Stimulated activated effector memory CD8-positive, alpha-beta T cell treated with anti-CD3 and anti-CD28 coated beads, Interleukin-12 subunit alpha, Interleukin-12 subunit beta, amount 100 ng/mL, for 72 hours (primary cell): ENCODE measurements around the gene UGT1A7.
A peak's percentile ranks its signal among the peaks of the same experiment; 100 is the strongest.
"Not testable (repeated sequence)": the region's sequence is repeated elsewhere in the genome, so short reads cannot be mapped to it uniquely, and the experiment has no call there.

Experiments
- ATAC-seq: fragments of 150-1000 bp; cut with Tn5 transposase; 2 replicates; pipeline ENCODE4 v1.10.0; 2021
- DNase-seq, 2 donors: peaks; one replicate each; pipeline ENCODE4 v3.0.0; 2021 to 2022; ENCODE audit warnings: low spot score in 2 of 2
- H3K27ac Mint-ChIP-seq: one replicate; pipeline ENCODE4 v1.8.0; 2022; ENCODE audit warnings: mild to moderate bottlenecking, mixed read lengths
- H3K36me3 Mint-ChIP-seq: one replicate; pipeline ENCODE4 v1.8.0; 2022; ENCODE audit warnings: mild to moderate bottlenecking, mixed read lengths
- H3K4me1 Mint-ChIP-seq: one replicate; pipeline ENCODE4 v1.8.0; 2022; ENCODE audit warnings: mixed read lengths
- H3K4me3 Mint-ChIP-seq: one replicate; pipeline ENCODE4 v1.8.0; 2022; ENCODE audit warnings: mild to moderate bottlenecking, mixed read lengths
- H3K9me3 Mint-ChIP-seq: one replicate; pipeline ENCODE4 v1.8.0; 2022; ENCODE audit warnings: mixed read lengths

The UGT1A7 gene

DNA sequence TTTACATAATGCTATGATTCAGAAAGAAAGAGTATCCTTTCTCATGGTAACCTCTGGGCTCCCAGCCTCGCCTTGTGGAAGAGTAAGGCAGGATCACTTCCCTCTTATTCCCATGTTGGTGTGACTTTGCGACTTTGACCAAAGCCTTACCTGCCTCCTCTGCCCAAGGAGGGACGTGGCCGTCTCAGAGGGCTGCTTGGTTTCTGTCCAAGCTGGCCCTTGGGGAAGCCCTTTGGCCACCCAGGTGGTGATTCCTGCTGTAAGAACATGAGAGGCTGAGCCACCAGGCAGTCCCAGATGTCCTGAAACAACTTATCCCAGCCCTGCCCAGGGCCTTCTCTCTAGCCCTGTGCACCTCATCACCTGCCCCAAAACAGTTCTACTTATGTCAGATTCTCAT, 17.0 kb downstream of the UGT1A7 start:
- ATAC-seq (no peak), DNase-seq (no peak)
- Mint-ChIP-seq H3K36me3 (no peaks in the 10 kb centered on the region), H3K4me3 (no peak overlapping the region), H3K27ac (no peak overlapping the region), H3K9me3 (no peaks in the 10 kb centered on the region), H3K4me1 (no peaks in the 10 kb centered on the region)

DNA sequence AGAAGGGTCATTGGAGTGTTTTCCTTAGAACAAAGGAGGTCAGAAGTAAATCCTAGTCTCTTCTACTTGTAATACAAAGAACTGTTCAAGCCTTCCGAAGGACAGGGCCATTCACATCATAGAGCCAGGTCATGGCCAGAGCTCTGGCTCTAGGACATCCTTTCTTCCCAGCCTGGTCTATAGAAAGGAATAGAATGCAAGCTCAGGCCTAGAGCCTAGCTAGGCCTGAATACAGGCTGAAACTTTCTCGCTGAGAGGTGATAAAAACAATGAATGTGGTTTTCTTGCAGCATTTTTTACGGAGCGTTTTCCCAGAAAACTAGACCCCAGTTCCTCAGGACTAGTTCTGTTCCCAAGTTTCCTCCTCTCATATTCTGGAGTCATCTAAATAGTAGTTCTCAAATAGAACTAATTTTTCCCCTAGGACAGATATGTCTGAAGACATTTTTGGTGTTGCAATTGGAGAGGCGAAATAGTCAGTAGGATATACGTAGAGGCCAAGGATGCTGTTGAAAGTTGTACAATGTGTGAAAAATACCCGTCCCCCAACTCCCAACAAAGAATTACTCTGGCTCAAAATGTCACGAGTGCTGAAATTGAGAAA, 17.8 kb downstream of the UGT1A7 start:
- H3K27ac Mint-ChIP-seq: no peak overlapping the region
- no peaks in the 10 kb centered on the region for H3K36me3 Mint-ChIP-seq
- H3K9me3 Mint-ChIP-seq: peaks cover 4% of the 10 kb centered on the region
- ATAC-seq: no peak
- DNase-seq: no peak
- no peak overlapping the region for H3K4me3 Mint-ChIP-seq
- no peaks in the 10 kb centered on the region for H3K4me1 Mint-ChIP-seq

GRCh38 chr2:233700028-233700635, 18.4 kb downstream of the UGT1A7 start:
- DNase-seq (no peak), ATAC-seq (no peak)
- Mint-ChIP-seq H3K4me3 (no peak overlapping the region), H3K9me3 (peaks cover 4% of the 10 kb centered on the region), H3K36me3 (no peaks in the 10 kb centered on the region), H3K27ac (no peak overlapping the region), H3K4me1 (no peaks in the 10 kb centered on the region)

DNA sequence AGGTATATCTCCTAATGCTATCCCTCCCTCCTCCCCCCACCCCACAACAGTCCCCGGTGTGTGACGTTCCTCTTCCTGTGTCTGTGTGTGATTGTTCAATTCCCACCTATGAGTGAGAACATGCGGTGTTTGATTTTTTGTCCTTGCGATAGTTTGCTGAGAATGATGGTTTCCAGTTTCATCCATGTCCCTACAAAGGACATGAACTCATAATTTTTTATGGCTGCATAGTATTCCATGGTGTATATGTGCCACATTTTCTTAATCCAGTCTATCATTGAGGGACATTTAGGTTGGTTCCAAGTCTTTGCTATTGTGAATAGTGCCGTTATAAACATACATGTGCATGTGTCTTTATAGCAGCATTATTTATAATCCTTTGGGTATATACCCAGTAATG, 19.1 kb downstream of the UGT1A7 start:
- ATAC-seq, H3K27ac Mint-ChIP-seq, H3K4me1 Mint-ChIP-seq, H3K4me3 Mint-ChIP-seq, DNase-seq, H3K9me3 Mint-ChIP-seq, H3K36me3 Mint-ChIP-seq: not testable (repeated sequence)

GRCh38 chr2:233702238-233702637, 20.5 kb downstream of the UGT1A7 start:
- H3K27ac Mint-ChIP-seq: no peak overlapping the region
- ATAC-seq: no peak
- no peak for DNase-seq
- no peaks in the 10 kb centered on the region for H3K4me1 Mint-ChIP-seq
- peaks cover 4% of the 10 kb centered on the region for H3K9me3 Mint-ChIP-seq
- no peaks in the 10 kb centered on the region for H3K36me3 Mint-ChIP-seq
- no peak overlapping the region for H3K4me3 Mint-ChIP-seq

DNA sequence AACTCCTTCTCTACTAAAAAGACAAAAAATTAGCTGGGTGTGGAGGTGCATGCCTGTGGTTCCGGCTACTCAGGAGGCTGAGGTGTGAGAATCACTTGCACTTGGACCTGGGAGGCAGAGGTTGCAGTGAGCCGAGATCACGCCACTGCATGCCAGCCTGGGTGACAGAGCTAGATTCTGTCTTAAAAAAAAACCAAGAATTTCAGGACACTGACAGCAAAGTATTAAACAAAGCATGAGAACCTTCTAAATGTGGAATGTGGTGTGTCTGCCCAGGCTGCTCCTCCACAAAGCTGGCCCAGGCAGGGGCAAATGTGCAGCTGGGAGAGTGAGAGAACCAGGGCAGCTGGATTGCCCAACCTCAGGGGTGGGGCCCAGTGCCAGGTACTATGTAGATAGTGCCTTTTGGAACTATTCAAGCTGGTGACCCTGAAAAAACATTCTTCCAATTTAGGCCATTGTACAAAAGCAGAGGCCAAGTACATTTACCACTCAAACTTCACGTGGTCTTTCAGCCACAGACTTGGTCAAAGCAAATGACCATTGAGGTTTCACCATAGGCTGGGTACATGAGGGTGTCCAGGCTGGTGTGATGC, 24.3 kb downstream of the UGT1A7 start:
- ATAC-seq (no peak), DNase-seq (no peak)
- Mint-ChIP-seq H3K36me3 (no peaks in the 10 kb centered on the region), H3K4me3 (no peak overlapping the region), H3K9me3 (peaks cover 4% of the 10 kb centered on the region), H3K27ac (no peak overlapping the region), H3K4me1 (no peaks in the 10 kb centered on the region)

GRCh38 chr2:233706720-233707119, 25.0 kb downstream of the UGT1A7 start:
- no peak overlapping the region for H3K27ac Mint-ChIP-seq
- no peaks in the 10 kb centered on the region for H3K36me3 Mint-ChIP-seq
- no peak for ATAC-seq
- no peak for DNase-seq
- peaks cover 4% of the 10 kb centered on the region for H3K9me3 Mint-ChIP-seq
- H3K4me3 Mint-ChIP-seq: no peak overlapping the region
- H3K4me1 Mint-ChIP-seq: no peaks in the 10 kb centered on the region

GRCh38 chr2:233707940-233708644, 26.4 kb downstream of the UGT1A7 start:
- no peak for DNase-seq
- H3K4me1 Mint-ChIP-seq: no peaks in the 10 kb centered on the region
- no peaks in the 10 kb centered on the region for H3K36me3 Mint-ChIP-seq
- H3K4me3 Mint-ChIP-seq: no peak overlapping the region
- no peak for ATAC-seq
- H3K9me3 Mint-ChIP-seq: peaks cover 4% of the 10 kb centered on the region
- H3K27ac Mint-ChIP-seq: no peak overlapping the region

GRCh38 chr2:233708942-233709341, 27.2 kb downstream of the UGT1A7 start:
- Mint-ChIP-seq H3K4me1 (peaks cover 3% of the 10 kb centered on the region), H3K36me3 (no peaks in the 10 kb centered on the region), H3K4me3 (no peak overlapping the region), H3K27ac (no peak overlapping the region), H3K9me3 (peaks cover 4% of the 10 kb centered on the region)
- no peak for DNase-seq
- no peak for ATAC-seq

DNA sequence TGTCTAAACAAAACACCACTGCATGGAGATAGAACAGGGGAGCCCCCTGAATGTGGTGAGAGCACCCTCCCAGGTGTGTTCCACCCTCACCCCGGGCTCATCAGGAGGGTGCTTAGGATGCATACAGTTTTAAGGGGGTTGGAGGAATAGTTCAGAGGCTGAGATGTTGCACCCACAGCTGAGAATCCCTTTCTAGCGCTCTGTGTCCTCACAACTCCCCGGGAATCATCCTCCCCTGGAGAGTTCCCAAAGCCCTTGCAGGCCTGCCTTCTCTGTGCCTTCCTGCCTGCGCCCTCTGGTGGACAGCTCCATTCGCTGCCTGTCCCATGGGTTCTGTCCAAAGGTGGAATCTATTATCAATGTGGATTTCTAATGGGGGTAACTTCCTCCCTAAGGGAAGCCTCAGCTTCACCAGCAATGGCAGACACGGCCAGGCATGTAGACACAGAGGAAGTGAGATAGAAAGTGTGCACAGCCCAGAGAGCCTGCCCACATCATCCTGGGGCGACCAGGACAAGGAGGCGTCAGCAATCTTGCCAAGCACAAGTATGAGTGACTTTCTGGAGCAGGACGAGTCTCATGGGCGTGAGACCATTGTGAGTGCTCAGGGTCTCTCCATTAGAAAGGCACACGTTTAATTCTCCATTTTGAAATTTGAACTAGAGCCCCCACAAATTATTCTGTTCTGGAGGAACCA, 29.8 kb downstream of the UGT1A7 start:
- Mint-ChIP-seq H3K27ac (no peak overlapping the region), H3K9me3 (no peaks in the 10 kb centered on the region), H3K4me1 (peaks cover 6% of the 10 kb centered on the region), H3K36me3 (no peaks in the 10 kb centered on the region), H3K4me3 (no peak overlapping the region)
- ATAC-seq (peak; percentile 76), DNase-seq (peak; percentile 56 to 79)

DNA sequence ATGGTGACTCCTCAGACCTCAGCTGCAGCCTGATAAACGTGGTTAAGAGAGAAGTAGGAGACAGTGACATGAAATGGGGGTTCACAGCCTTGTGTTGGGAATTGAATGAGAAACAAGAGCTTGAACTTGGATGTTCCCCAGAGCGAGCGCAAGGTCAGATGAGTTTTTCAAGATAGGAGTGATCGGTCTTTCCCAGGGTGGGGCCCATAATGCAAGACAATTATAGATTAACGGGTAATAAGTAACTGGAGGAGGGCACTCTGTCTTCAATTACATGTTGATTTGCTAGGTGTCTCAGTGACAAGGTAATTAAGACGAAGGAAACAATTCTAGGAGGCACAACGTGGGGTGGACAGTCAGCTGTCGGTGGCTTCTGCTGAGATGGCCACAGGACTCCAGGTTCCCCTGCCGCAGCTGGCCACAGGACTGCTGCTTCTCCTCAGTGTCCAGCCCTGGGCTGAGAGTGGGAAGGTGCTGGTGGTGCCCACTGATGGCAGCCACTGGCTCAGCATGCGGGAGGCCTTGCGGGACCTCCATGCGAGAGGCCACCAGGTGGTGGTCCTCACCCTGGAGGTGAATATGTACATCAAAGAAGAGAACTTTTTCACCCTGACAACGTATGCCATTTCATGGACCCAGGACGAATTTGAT, 31.0 kb downstream of the UGT1A7 start, which contains the start of gene UGT1A5:
UGT1A5 (plus strand) TSS at position 297 of the 651 bp plus-strand sequence; CDS start at position 382, 85 bp downstream.
- Mint-ChIP-seq H3K27ac (no peak within 1 kb of the TSS), H3K9me3 (no peaks in the 10 kb centered on the region), H3K4me3 (no peak within 1 kb of the TSS), H3K4me1 (peaks cover 6% of the 10 kb centered on the region), H3K36me3 (no peaks in the 10 kb centered on the region)
- DNase-seq: no peak
- ATAC-seq: no peak

DNA sequence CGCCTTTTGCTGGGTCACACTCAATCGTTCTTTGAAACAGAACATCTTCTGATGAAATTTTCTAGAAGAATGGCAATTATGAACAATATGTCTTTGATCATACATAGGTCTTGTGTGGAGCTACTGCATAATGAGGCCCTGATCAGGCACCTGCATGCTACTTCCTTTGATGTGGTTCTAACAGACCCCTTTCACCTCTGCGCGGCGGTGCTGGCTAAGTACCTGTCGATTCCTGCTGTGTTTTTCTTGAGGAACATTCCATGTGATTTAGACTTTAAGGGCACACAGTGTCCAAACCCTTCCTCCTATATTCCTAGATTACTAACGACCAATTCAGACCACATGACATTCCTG, 31.5 kb downstream of the UGT1A7 start:
- ATAC-seq (no peak), DNase-seq (no peak)
- no peaks in the 10 kb centered on the region for H3K36me3 Mint-ChIP-seq
- H3K27ac Mint-ChIP-seq: no peak overlapping the region
- H3K4me3 Mint-ChIP-seq: no peak overlapping the region
- peaks cover 6% of the 10 kb centered on the region for H3K4me1 Mint-ChIP-seq
- no peaks in the 10 kb centered on the region for H3K9me3 Mint-ChIP-seq

DNA sequence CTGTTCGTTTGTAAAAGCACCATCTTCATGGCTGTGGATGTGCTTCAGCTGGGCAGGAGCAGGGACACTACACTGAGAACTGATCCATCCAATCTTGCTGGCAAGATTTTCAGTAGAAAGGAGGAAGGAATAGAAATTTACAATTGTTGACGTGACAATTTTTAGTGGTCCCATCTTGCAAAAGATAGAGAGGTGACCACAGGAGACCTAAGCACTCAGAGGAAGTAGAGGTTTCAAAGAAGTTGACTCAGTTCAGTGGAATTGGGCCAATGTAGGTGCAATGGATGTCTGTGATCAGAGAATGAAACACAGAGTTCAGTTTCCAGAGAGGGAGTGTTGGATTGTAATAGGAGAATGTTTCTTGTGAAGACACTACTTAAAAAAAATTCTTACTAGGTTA, 32.4 kb downstream of the UGT1A7 start:
- Mint-ChIP-seq H3K36me3 (no peaks in the 10 kb centered on the region), H3K4me1 (peaks cover 6% of the 10 kb centered on the region), H3K4me3 (no peak overlapping the region), H3K27ac (no peak overlapping the region), H3K9me3 (no peaks in the 10 kb centered on the region)
- DNase-seq (no peak), ATAC-seq (no peak)

DNA sequence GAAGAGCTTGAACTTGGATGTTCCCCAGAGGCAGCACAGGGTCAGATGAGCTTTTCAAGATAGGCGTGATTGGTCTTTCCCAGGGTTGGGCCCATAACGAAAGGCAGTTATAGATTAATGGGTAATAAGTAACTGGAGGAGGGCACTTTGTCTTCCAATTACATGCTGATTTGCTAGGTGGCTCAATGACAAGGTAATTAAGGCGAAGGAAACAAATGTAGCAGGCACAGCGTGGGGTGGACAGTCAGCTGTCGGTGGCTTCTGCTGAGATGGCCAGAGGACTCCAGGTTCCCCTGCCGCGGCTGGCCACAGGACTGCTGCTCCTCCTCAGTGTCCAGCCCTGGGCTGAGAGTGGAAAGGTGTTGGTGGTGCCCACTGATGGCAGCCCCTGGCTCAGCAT, 36.9 kb downstream of the UGT1A7 start, which contains the start of gene UGT1A4:
UGT1A4 (plus strand) TSS at position 185 of the 400 bp plus-strand sequence; CDS start at position 270, 85 bp downstream.
- ATAC-seq (no peak), DNase-seq (no peak)
- Mint-ChIP-seq H3K27ac (no peak within 1 kb of the TSS), H3K4me1 (peaks cover 6% of the 10 kb centered on the region), H3K9me3 (no peaks in the 10 kb centered on the region), H3K36me3 (no peaks in the 10 kb centered on the region), H3K4me3 (no peak within 1 kb of the TSS)
